Measurements from ENCODE around the gene ZMYND10.

Gene ZMYND10

GRCh38 chr3:50370594-50370993 lies 25.1 kb upstream of the ZMYND10 start:
- DNase-seq: peak in 1 of 2 donors; percentile 19

- DNase-seq: no peak
Measured at GRCh38 chr3:50369012-50369670, 23.6 kb upstream of the ZMYND10 start.

- no peak for DNase-seq
Measured at GRCh38 chr3:50365842-50366220, 20.3 kb upstream of the ZMYND10 start.

GRCh38 chr3:50365080-50365841 lies 19.7 kb upstream of the ZMYND10 start:
- DNase-seq: peak; percentile 58 to 75

GRCh38 chr3:50364573-50365079 lies 19.1 kb upstream of the ZMYND10 start:
- DNase-seq: no peak

GRCh38 chr3:50359760-50360110 lies 14.2 kb upstream of the ZMYND10 start:
- DNase-seq: no peak

GRCh38 chr3:50358911-50359759 lies 13.6 kb upstream of the ZMYND10 start, which contains the start of gene TMEM115:
Gene TMEM115, minus strand, starts transcription at chr3:50359521. Its CDS starts 458 bp downstream, at chr3:50359063.
- DNase-seq: peak; percentile 98

GRCh38 chr3:50358355-50358910 lies 12.9 kb upstream of the ZMYND10 start:
- no peak for DNase-seq

- DNase-seq: peak; percentile 11 to 29
Measured at GRCh38 chr3:50357481-50357880, 11.9 kb upstream of the ZMYND10 start.

- DNase-seq: peak; percentile 69 to 73
Measured at GRCh38 chr3:50356553-50356952, 11.0 kb upstream of the ZMYND10 start.

- DNase-seq: no peak
Measured at GRCh38 chr3:50355829-50356552, 10.5 kb upstream of the ZMYND10 start.

- DNase-seq: no peak
Measured at GRCh38 chr3:50354850-50355249, 9.3 kb upstream of the ZMYND10 start.

GRCh38 chr3:50354186-50354764 lies 8.7 kb upstream of the ZMYND10 start:
- no peak for DNase-seq

- DNase-seq: no peak
Measured at GRCh38 chr3:50353245-50354004, 7.9 kb upstream of the ZMYND10 start.

- peak; percentile 31 to 47 for DNase-seq
Measured at GRCh38 chr3:50352781-50353180, 7.2 kb upstream of the ZMYND10 start.

GRCh38 chr3:50351323-50351697 lies 5.8 kb upstream of the ZMYND10 start:
- DNase-seq: no peak

- DNase-seq: peak; percentile 97 to 98
Measured at GRCh38 chr3:50350527-50351322, 5.2 kb upstream of the ZMYND10 start, which contains the start of the genes CYB561D2 and NPRL2. Gene CYB561D2, plus strand, starts transcription at chr3:50350862. Its CDS starts 572 bp downstream, at chr3:50351434. Gene NPRL2, minus strand, starts transcription at chr3:50350775. Its CDS starts 123 bp downstream, at chr3:50350652.

GRCh38 chr3:50350213-50350526 lies 4.6 kb upstream of the ZMYND10 start:
- DNase-seq: no peak

- DNase-seq: peak; percentile 66 to 79
Measured at GRCh38 chr3:50347187-50347813, 1.8 kb upstream of the ZMYND10 start.
